Prostate gland (tissue), 2 donors: ENCODE measurements around the gene NOTO.
"Not testable (repeated sequence)": the region's sequence is repeated elsewhere in the genome, so short reads cannot be mapped to it uniquely, and the experiment has no call there.

Experiments
- CTCF ChIP-seq, 4 experiments: fragments of 200-600 bp in 2 of 4; fragments of 450-650 bp in 2 of 4; sonication (generic) in 2 of 4; IDR thresholded peaks; 1 replicate in 3 of 4; 2 replicates in 1 of 4; pipeline ENCODE4 v1.5.1; 2016 to 2019; ENCODE audit warnings: antibody characterized with exemption in 4 of 4, mild to moderate bottlenecking in 2 of 4, moderate library complexity in 2 of 4
- POLR2A ChIP-seq: fragments of 450-650 bp; IDR thresholded peaks from one replicate; pipeline ENCODE4 v1.6.1; 2016; ENCODE audit warnings: antibody characterized with exemption, mild to moderate bottlenecking

- not testable (repeated sequence) for TF ChIP-seq CTCF (IDR thresholded peaks at IDR 0.05); POLR2A
Measured at GRCh38 chr2:73200281-73200680, 2.1 kb upstream of the NOTO start.
